NCI-H526 (cell line): ENCODE data around the gene OXCT2.

Source experiments
- DNase-seq, 2 experiments: peaks; one replicate each; lab custom pipeline; 2025; lab: John Stamatoyannopoulos, UW

Gene OXCT2

GRCh38 chr1:39733161-39733560 lies 38.0 kb downstream of the OXCT2 start:
- DNase-seq: no peak

- no peak for DNase-seq
These were observed 38.4 kb downstream of the OXCT2 start for GRCh38 chr1:39732730-39733129.

- no peak for DNase-seq
These were observed 41.3 kb downstream of the OXCT2 start for GRCh38 chr1:39729842-39730241.

GRCh38 chr1:39729030-39729429 lies 42.1 kb downstream of the OXCT2 start:
- no peak for DNase-seq

- DNase-seq: peak; percentile 54 to 67
These were observed 43.2 kb downstream of the OXCT2 start for GRCh38 chr1:39727932-39728317.

- no peak for DNase-seq
These were observed 43.8 kb downstream of the OXCT2 start for GRCh38 chr1:39727221-39727931.

GRCh38 chr1:39726600-39726999 lies 44.5 kb downstream of the OXCT2 start:
- DNase-seq: no peak

GRCh38 chr1:39722495-39722894 lies 48.7 kb downstream of the OXCT2 start:
- no peak for DNase-seq

GRCh38 chr1:39721664-39722063 lies 49.5 kb downstream of the OXCT2 start:
- DNase-seq: no peak

- peak; percentile 78 to 86 for DNase-seq
These were observed 50.8 kb downstream of the OXCT2 start for GRCh38 chr1:39720094-39720999.
